ENCODE measurements around the gene APBB2. TPM values are rescaled to one million over a fixed set of nuclear protein-coding genes. Genes with fewer than 3 reads are reported as not detected.
A peak's percentile ranks its signal among the peaks of the same experiment; 100 is the strongest.

The APBB2 gene
- total and polyA plus RNA-seq, 2 donors (not counting 1 experiment from before 2014, with no cell fraction given): 4.4 to 15.8 TPM

GRCh38 chr4:40832175-40832574, 382.2 kb downstream of the APBB2 start:
- POLR2A ChIA-PET: no interaction called here
- peaks cover 0 to 18% (median 0%) of the 10 kb centered on the region in 3 donors for H3K9me3 ChIP-seq (ENCODE audit: control extremely low read depth in 1 of 3, control insufficient read depth in 2 of 3, insufficient read depth in 1 of 3, low read length in 2 of 3)
- intact Hi-C loops (cut with micrococcal nuclease): no loop called here
- H3K27me3 ChIP-seq (replicated peaks in 1 of 4; ENCODE audit: control extremely low read depth in 1 of 4, control insufficient read depth in 3 of 4, insufficient read depth in 4 of 4, low read length in 3 of 4): no peaks in the 10 kb centered on the region
- no peak for TF ChIP-seq EZH2 (IDR thresholded peaks at IDR 0.05; ENCODE audit: borderline replicate concordance, insufficient read depth, low read depth, low read length, poor library complexity, severe bottlenecking)
- TF ChIP-seq, protein P1, sequence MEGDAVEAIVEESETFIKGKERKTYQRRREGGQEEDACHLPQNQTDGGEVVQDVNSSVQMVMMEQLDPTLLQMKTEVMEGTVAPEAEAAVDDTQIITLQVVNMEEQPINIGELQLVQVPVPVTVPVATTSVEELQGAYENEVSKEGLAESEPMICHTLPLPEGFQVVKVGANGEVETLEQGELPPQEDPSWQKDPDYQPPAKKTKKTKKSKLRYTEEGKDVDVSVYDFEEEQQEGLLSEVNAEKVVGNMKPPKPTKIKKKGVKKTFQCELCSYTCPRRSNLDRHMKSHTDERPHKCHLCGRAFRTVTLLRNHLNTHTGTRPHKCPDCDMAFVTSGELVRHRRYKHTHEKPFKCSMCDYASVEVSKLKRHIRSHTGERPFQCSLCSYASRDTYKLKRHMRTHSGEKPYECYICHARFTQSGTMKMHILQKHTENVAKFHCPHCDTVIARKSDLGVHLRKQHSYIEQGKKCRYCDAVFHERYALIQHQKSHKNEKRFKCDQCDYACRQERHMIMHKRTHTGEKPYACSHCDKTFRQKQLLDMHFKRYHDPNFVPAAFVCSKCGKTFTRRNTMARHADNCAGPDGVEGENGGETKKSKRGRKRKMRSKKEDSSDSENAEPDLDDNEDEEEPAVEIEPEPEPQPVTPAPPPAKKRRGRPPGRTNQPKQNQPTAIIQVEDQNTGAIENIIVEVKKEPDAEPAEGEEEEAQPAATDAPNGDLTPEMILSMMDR (IDR thresholded peaks at IDR 0.05): no peak
- CTCF ChIA-PET: no interaction called here
- no peaks in the 10 kb centered on the region for H3K36me3 ChIP-seq (replicated peaks in 1 of 2; ENCODE audit: control extremely low read depth in 1 of 2, control insufficient read depth in 1 of 2, extremely low read depth in 1 of 2, insufficient read depth in 2 of 2, low read length in 1 of 2)
- H3K4me1 Mint-ChIP-seq: peaks cover 6% of the 10 kb centered on the region
- H3K4me3 Mint-ChIP-seq: no peak overlapping the region
- H3K27me3 Mint-ChIP-seq: peaks cover 4% of the 10 kb centered on the region
- no peak overlapping the region for H2AFZ ChIP-seq (ENCODE audit: insufficient read depth, low read depth, low read length, poor library complexity, severe bottlenecking)
- H4K20me1 ChIP-seq (ENCODE audit: control insufficient read depth, insufficient read depth, low read length, poor library complexity, severe bottlenecking): no peaks in the 10 kb centered on the region
- ATAC-seq (ENCODE audit: low read depth): no peak
- no peak overlapping the region for H3K4me3 ChIP-seq (ENCODE audit: control extremely low read depth in 1 of 5, extremely low read depth in 1 of 5, insufficient read depth in 1 of 5, low read depth in 2 of 5, low read length in 4 of 5)
- H3K4me1 ChIP-seq (ENCODE audit: control insufficient read depth in 2 of 2, insufficient read depth in 2 of 2, low read length in 2 of 2): no peaks in the 10 kb centered on the region
- H3K27ac ChIP-seq (ENCODE audit: low read length in 2 of 2): no peak overlapping the region
- 85% methylated on average over 11 of the region's 11 CpGs for WGBS (ENCODE audit: insufficient coverage)
- no peak overlapping the region for H3K4me2 ChIP-seq (replicated peaks; ENCODE audit: low read depth, low read length, poor library complexity, severe bottlenecking)
- H3K27ac Mint-ChIP-seq: peak overlapping the region; percentile 37
- no peak overlapping the region for H3K9ac ChIP-seq (ENCODE audit: low read length)
- H3K79me2 ChIP-seq (ENCODE audit: control insufficient read depth, insufficient read depth, low read length): no peaks in the 10 kb centered on the region
- no peaks in the 10 kb centered on the region for H3K9me3 Mint-ChIP-seq (ENCODE audit: insufficient read depth)
- DNase-seq: no peak

- H3K27me3 ChIP-seq (replicated peaks in 1 of 4; ENCODE audit: control extremely low read depth in 1 of 4, control insufficient read depth in 3 of 4, insufficient read depth in 4 of 4, low read length in 3 of 4): no peaks in the 10 kb centered on the region
- Mint-ChIP-seq H3K27ac (no peak overlapping the region), H3K27me3 (peaks cover 4% of the 10 kb centered on the region), H3K4me3 (no peak overlapping the region), H3K9me3 (ENCODE audit: insufficient read depth) (no peaks in the 10 kb centered on the region), H3K4me1 (peaks cover 6% of the 10 kb centered on the region)
- ATAC-seq (ENCODE audit: low read depth): no peak
- intact Hi-C loops (cut with micrococcal nuclease): no loop called here
- no peak overlapping the region for H3K4me2 ChIP-seq (replicated peaks; ENCODE audit: low read depth, low read length, poor library complexity, severe bottlenecking)
- POLR2A ChIA-PET: no interaction called here
- CTCF ChIA-PET: interaction anchor here (0.6 kb wide), 1 partner anchor 9 kb away, joined by 3 read pairs; no protein-coding TSS in a partner anchor
- H3K4me3 ChIP-seq (ENCODE audit: control extremely low read depth in 1 of 5, extremely low read depth in 1 of 5, insufficient read depth in 1 of 5, low read depth in 2 of 5, low read length in 4 of 5): no peak overlapping the region
- no peak overlapping the region for H3K27ac ChIP-seq (ENCODE audit: low read length in 2 of 2)
- no peaks in the 10 kb centered on the region for H3K79me2 ChIP-seq (ENCODE audit: control insufficient read depth, insufficient read depth, low read length)
- 96% methylated on average over 17 of the region's 18 CpGs for WGBS (ENCODE audit: insufficient coverage)
- H4K20me1 ChIP-seq (ENCODE audit: control insufficient read depth, insufficient read depth, low read length, poor library complexity, severe bottlenecking): no peaks in the 10 kb centered on the region
- H2AFZ ChIP-seq (ENCODE audit: insufficient read depth, low read depth, low read length, poor library complexity, severe bottlenecking): no peak overlapping the region
- DNase-seq: no peak
- peaks cover 0 to 2% of the 10 kb centered on the region in 2 donors for H3K4me1 ChIP-seq (ENCODE audit: control insufficient read depth in 2 of 2, insufficient read depth in 2 of 2, low read length in 2 of 2)
- no peak for TF ChIP-seq EZH2 (IDR thresholded peaks at IDR 0.05; ENCODE audit: borderline replicate concordance, insufficient read depth, low read depth, low read length, poor library complexity, severe bottlenecking)
- TF ChIP-seq, protein P1 (IDR thresholded peaks at IDR 0.05): no peak
- no peak overlapping the region for H3K9ac ChIP-seq (ENCODE audit: low read length)
- H3K9me3 ChIP-seq (ENCODE audit: control extremely low read depth in 1 of 3, control insufficient read depth in 2 of 3, insufficient read depth in 1 of 3, low read length in 2 of 3): peaks cover 0 to 18% (median 0%) of the 10 kb centered on the region in 3 donors
- H3K36me3 ChIP-seq (replicated peaks in 1 of 2; ENCODE audit: control extremely low read depth in 1 of 2, control insufficient read depth in 1 of 2, extremely low read depth in 1 of 2, insufficient read depth in 2 of 2, low read length in 1 of 2): no peaks in the 10 kb centered on the region
Observed at GRCh38 chr4:40831146-40831907, 383.0 kb downstream of the APBB2 start.
